H9 (cell line): ENCODE measurements around the gene SNN. TPM values are rescaled to one million over a fixed set of nuclear protein-coding genes. Genes with fewer than 3 reads are reported as not detected.

Experiments
- DNase-seq: peaks from one replicate; pipeline ENCODE4 v3.0.0-alpha.2; 2017
- H2AFZ ChIP-seq: one replicate; pipeline ENCODE4 v1.6.1; 2013; ENCODE audit warnings: mild to moderate bottlenecking, low read length, control low read depth, moderate library complexity
- H2AK5ac ChIP-seq: 2 replicates; pipeline ENCODE4 v1.6.1; 2013; ENCODE audit warnings: low read length, control low read depth, mixed read lengths; ENCODE audit not compliant: insufficient read length
- H2BK120ac ChIP-seq: one replicate; pipeline ENCODE4 v1.6.1; 2013; ENCODE audit warnings: low read depth, mild to moderate bottlenecking, low read length, control low read depth, inconsistent platforms; ENCODE audit not compliant: poor library complexity, severe bottlenecking
- H2BK12ac ChIP-seq: 2 replicates; pipeline ENCODE4 v1.6.1; 2013; ENCODE audit warnings: low read length, control low read depth, mixed read lengths, low read depth; ENCODE audit not compliant: insufficient read length
- H2BK15ac ChIP-seq: 2 replicates; pipeline ENCODE4 v1.6.1; 2013; ENCODE audit warnings: low read depth, low read length, control low read depth
- H2BK20ac ChIP-seq: one replicate; pipeline ENCODE4 v1.6.1; 2013; ENCODE audit warnings: low read depth, mild to moderate bottlenecking, low read length, control low read depth, inconsistent platforms; ENCODE audit not compliant: poor library complexity, severe bottlenecking
- H2BK5ac ChIP-seq: 2 replicates; pipeline ENCODE4 v1.6.1; 2013; ENCODE audit warnings: low read length, control low read depth, mixed read lengths; ENCODE audit not compliant: insufficient read length
- H3K14ac ChIP-seq: 2 replicates; pipeline ENCODE4 v1.6.1; 2013; ENCODE audit warnings: low read length, control low read depth; ENCODE audit not compliant: insufficient read depth
- H3K18ac ChIP-seq: 2 replicates; pipeline ENCODE4 v1.6.1; 2013; ENCODE audit warnings: low read depth, mild to moderate bottlenecking, mixed read lengths, low read length, control low read depth; ENCODE audit not compliant: insufficient read length
- H3K23ac ChIP-seq: 2 replicates; pipeline ENCODE4 v1.6.1; 2013; ENCODE audit warnings: low read length, control low read depth, mixed read lengths, low read depth; ENCODE audit not compliant: insufficient read length
- H3K23me2 ChIP-seq: 2 replicates; pipeline ENCODE4 v1.6.1; 2013; ENCODE audit warnings: low read depth, mild to moderate bottlenecking, mixed read lengths, low read length, control low read depth; ENCODE audit not compliant: insufficient read length, poor library complexity, severe bottlenecking
- H3K27ac ChIP-seq: 2 replicates; pipeline ENCODE4 v1.5.1; 2013; ENCODE audit warnings: low read length, control low read depth, mixed read lengths, low read depth; ENCODE audit not compliant: insufficient read length
- H3K27me3 ChIP-seq: 2 replicates; pipeline ENCODE4 v1.6.1; 2013; ENCODE audit warnings: low read length, control low read depth, inconsistent platforms; ENCODE audit not compliant: insufficient read depth
- H3K4ac ChIP-seq: 2 replicates; pipeline ENCODE4 v1.6.1; 2013; ENCODE audit warnings: low read depth, mild to moderate bottlenecking, control low read depth, inconsistent platforms, low read length, moderate library complexity
- H3K4me1 ChIP-seq: 2 replicates; pipeline ENCODE4 v1.6.1; 2013; ENCODE audit warnings: low read length, control low read depth, inconsistent platforms; ENCODE audit not compliant: insufficient read depth
- H3K4me2 ChIP-seq: 2 replicates; pipeline ENCODE4 v1.6.1; 2013; ENCODE audit warnings: low read length, control low read depth, mixed read lengths; ENCODE audit not compliant: insufficient read length, insufficient read depth
- H3K56ac ChIP-seq: 2 replicates; pipeline ENCODE4 v1.6.1; 2013; ENCODE audit warnings: low read depth, mild to moderate bottlenecking, mixed read lengths, low read length, control low read depth; ENCODE audit not compliant: insufficient read length
- H3K79me1 ChIP-seq: 2 replicates; pipeline ENCODE4 v1.6.1; 2013; ENCODE audit warnings: low read depth, mild to moderate bottlenecking, moderate library complexity, low read length, control low read depth, inconsistent platforms; ENCODE audit not compliant: insufficient read depth, poor library complexity, severe bottlenecking
- H3K79me2 ChIP-seq: 2 replicates; pipeline ENCODE4 v1.6.1; 2013; ENCODE audit warnings: low read length, control low read depth, inconsistent platforms; ENCODE audit not compliant: insufficient read depth
- H3K9ac ChIP-seq: 2 replicates; pipeline ENCODE4 v1.6.1; 2013; ENCODE audit warnings: low read length, control low read depth, mixed read lengths; ENCODE audit not compliant: insufficient read length; ENCODE audit errors: extremely low read depth
- H3K9me3 ChIP-seq: one replicate; pipeline ENCODE4 v1.6.1; 2013; ENCODE audit warnings: low read depth, low read length, inconsistent platforms; ENCODE audit not compliant: control insufficient read depth
- H3T11ph ChIP-seq: one replicate; pipeline ENCODE4 v1.6.1; 2013; ENCODE audit warnings: mild to moderate bottlenecking, low read length, control low read depth, inconsistent platforms
- H4K20me1 ChIP-seq: one replicate; pipeline ENCODE4 v1.6.1; 2013; ENCODE audit not compliant: control insufficient read depth, insufficient read length, insufficient read depth
- H4K5ac ChIP-seq: 2 replicates; pipeline ENCODE4 v1.6.1; 2013; ENCODE audit warnings: low read depth, mild to moderate bottlenecking, mixed read lengths, low read length, control low read depth; ENCODE audit not compliant: insufficient read length
- H4K8ac ChIP-seq: replicated peaks from 2 replicates; pipeline ENCODE4 v1.6.1; 2013; ENCODE audit warnings: low read length, control low read depth, mixed read lengths, low read depth; ENCODE audit not compliant: insufficient read length
- H4K91ac ChIP-seq: 2 replicates; pipeline ENCODE4 v1.6.1; 2013; ENCODE audit warnings: low read depth, mild to moderate bottlenecking, moderate library complexity, mixed read lengths, low read length, control low read depth; ENCODE audit not compliant: insufficient read length
- H3K27ac Mint-ChIP-seq, 3 experiments: 2 replicates in 2 of 3; 3 replicates in 1 of 3; pipeline ENCODE4 v1.8.0; 2020 to 2021; ENCODE audit warnings: mixed read lengths in 3 of 3, mild to moderate bottlenecking in 1 of 3, moderate library complexity in 1 of 3
- H3K27me3 Mint-ChIP-seq: 2 replicates; pipeline ENCODE4 v1.8.0; 2021; ENCODE audit warnings: low read depth, mild to moderate bottlenecking, moderate library complexity, mixed read lengths
- H3K36me3 Mint-ChIP-seq, 3 experiments: 2 replicates in 2 of 3; 3 replicates in 1 of 3; pipeline ENCODE4 v1.8.0; 2020 to 2021; ENCODE audit warnings: low read depth in 3 of 3, mixed read lengths in 3 of 3; ENCODE audit not compliant: insufficient read depth in 1 of 3
- H3K4me1 Mint-ChIP-seq, 2 experiments: 2 replicates each; pipeline ENCODE4 v1.8.0; 2020; ENCODE audit warnings: mixed read lengths in 2 of 2
- H3K4me3 Mint-ChIP-seq, 2 experiments: 2 replicates in 1 of 2; 3 replicates in 1 of 2; pipeline ENCODE4 v1.8.0; 2020 to 2021; ENCODE audit warnings: mild to moderate bottlenecking in 2 of 2, mixed read lengths in 2 of 2, moderate library complexity in 1 of 2
- H3K9me3 Mint-ChIP-seq, 2 experiments: 2 replicates in 1 of 2; 3 replicates in 1 of 2; pipeline ENCODE4 v1.8.0; 2020; ENCODE audit warnings: mild to moderate bottlenecking in 2 of 2, mixed read lengths in 2 of 2, moderate library complexity in 1 of 2
- WGBS: extraction: QIAGEN DNeasy Blood & Tissue Kit; methylation state at CpG from one replicate; pipeline ENCODE4 v1.1.7; 2013; ENCODE audit warnings: missing lambda C conversion rate, low lambda C conversion rate, mixed read lengths; ENCODE audit not compliant: insufficient read length; ENCODE audit errors: extremely low coverage; 5-methylcytosine and 5-hydroxymethylcytosine counted together
- total RNA-seq: library from RNA; stranded (reverse); gene quantifications from 2 replicates; pipeline ENCODE4 v1.2.1, GENCODE V29; 2021
- TF ChIP-seq, protein P1 (sequence below): fragments of 200-600 bp; sonication (generic); conservative IDR thresholded peaks from 3 replicates; pipeline ENCODE4 v1.8.0; 2021; ENCODE audit warnings: antibody characterized with exemption, mild to moderate bottlenecking

The SNN gene
- total RNA-seq, 1 experiment from 2014 or later: 44.2 TPM

GRCh38 chr16:11635113-11635652 is 33.1 kb upstream of the SNN start:
- Histone ChIP-seq H2BK12ac (no peak overlapping the region), H2AFZ (no peak overlapping the region), H3K18ac (peak overlapping the region; percentile 74), H3K79me1 (no peaks in the 10 kb centered on the region), H3K4ac (0 out of 2 replicates have a peak overlapping the region, but pooled peaks have one; percentile 35), H3K56ac (no peak overlapping the region), H3K4me1 (peaks cover 3% of the 10 kb centered on the region; the same call in 1 of the 2 replicates), H2BK5ac (no peak overlapping the region), H3K14ac (no peak overlapping the region), H3K23ac (no peak overlapping the region), H3K27me3 (no peaks in the 10 kb centered on the region), H4K8ac (no peak overlapping the region), H4K5ac (no peak overlapping the region), H2BK120ac (no peak overlapping the region), H4K20me1 (no peaks in the 10 kb centered on the region), H3K79me2 (no peaks in the 10 kb centered on the region), H2AK5ac (no peak overlapping the region), H3K4me2 (no peak overlapping the region), H3K9ac (no peak overlapping the region), H4K91ac (peak overlapping the region; percentile 4), H2BK20ac (no peak overlapping the region), H3K23me2 (peaks cover 3% of the 10 kb centered on the region), H3K27ac (no peak overlapping the region), H2BK15ac (no peak overlapping the region), H3K9me3 (no peaks in the 10 kb centered on the region), H3T11ph (no peak overlapping the region)
- Mint-ChIP-seq H3K4me1 (peaks cover 23 to 42% of the 10 kb centered on the region in 2 experiments), H3K36me3 (no peaks in the 10 kb centered on the region), H3K4me3 (peak overlapping the region; percentile 20 to 57; a peak in 2 of 5 replicates), H3K27ac (peak overlapping the region in 2 of 3 experiments; percentile 98 to 99; a peak in 3 of 7 replicates), H3K9me3 (no peaks in the 10 kb centered on the region; a peak in 1 of 5 replicates), H3K27me3 (peaks cover 6% of the 10 kb centered on the region)
- TF ChIP-seq, protein P1, sequence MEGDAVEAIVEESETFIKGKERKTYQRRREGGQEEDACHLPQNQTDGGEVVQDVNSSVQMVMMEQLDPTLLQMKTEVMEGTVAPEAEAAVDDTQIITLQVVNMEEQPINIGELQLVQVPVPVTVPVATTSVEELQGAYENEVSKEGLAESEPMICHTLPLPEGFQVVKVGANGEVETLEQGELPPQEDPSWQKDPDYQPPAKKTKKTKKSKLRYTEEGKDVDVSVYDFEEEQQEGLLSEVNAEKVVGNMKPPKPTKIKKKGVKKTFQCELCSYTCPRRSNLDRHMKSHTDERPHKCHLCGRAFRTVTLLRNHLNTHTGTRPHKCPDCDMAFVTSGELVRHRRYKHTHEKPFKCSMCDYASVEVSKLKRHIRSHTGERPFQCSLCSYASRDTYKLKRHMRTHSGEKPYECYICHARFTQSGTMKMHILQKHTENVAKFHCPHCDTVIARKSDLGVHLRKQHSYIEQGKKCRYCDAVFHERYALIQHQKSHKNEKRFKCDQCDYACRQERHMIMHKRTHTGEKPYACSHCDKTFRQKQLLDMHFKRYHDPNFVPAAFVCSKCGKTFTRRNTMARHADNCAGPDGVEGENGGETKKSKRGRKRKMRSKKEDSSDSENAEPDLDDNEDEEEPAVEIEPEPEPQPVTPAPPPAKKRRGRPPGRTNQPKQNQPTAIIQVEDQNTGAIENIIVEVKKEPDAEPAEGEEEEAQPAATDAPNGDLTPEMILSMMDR: no peak
- WGBS: no CpG with 5 or more reads among the region's 10 CpGs
- DNase-seq: no peak
